ENCODE results near the gene EID3. TPM values are rescaled to one million over a fixed set of nuclear protein-coding genes. Genes with fewer than 3 reads are reported as not detected.

Gene EID3
- total and polyA plus RNA-seq, 2 experiments from 2014 or later = 3.3 to 3.4 TPM

DNA sequence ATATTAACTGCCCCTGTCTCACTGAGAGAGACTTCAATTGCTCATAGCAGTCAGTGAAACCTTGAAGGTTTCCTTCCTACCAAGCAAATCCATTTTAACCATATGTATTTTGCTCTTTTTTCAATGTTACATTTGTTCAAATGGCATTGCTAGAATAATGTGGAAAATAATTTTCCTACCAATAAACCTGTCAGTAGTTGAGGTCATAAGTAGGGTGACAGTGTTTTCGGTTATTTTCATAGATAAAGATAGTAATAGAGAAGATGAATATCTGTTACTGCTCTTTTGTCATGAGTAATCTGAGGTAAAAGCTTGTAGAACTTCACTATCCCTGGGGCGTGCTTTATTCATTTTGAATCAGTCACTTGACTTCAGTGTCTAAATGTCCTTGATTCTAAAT is 32.6 kb downstream of the EID3 start:
- TF ChIP-seq, protein P1, sequence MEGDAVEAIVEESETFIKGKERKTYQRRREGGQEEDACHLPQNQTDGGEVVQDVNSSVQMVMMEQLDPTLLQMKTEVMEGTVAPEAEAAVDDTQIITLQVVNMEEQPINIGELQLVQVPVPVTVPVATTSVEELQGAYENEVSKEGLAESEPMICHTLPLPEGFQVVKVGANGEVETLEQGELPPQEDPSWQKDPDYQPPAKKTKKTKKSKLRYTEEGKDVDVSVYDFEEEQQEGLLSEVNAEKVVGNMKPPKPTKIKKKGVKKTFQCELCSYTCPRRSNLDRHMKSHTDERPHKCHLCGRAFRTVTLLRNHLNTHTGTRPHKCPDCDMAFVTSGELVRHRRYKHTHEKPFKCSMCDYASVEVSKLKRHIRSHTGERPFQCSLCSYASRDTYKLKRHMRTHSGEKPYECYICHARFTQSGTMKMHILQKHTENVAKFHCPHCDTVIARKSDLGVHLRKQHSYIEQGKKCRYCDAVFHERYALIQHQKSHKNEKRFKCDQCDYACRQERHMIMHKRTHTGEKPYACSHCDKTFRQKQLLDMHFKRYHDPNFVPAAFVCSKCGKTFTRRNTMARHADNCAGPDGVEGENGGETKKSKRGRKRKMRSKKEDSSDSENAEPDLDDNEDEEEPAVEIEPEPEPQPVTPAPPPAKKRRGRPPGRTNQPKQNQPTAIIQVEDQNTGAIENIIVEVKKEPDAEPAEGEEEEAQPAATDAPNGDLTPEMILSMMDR (conservative IDR thresholded peaks at IDR 0.05; ENCODE audit: low read depth in 2 of 2) = no peak
- TF ChIP-seq, protein P2, sequence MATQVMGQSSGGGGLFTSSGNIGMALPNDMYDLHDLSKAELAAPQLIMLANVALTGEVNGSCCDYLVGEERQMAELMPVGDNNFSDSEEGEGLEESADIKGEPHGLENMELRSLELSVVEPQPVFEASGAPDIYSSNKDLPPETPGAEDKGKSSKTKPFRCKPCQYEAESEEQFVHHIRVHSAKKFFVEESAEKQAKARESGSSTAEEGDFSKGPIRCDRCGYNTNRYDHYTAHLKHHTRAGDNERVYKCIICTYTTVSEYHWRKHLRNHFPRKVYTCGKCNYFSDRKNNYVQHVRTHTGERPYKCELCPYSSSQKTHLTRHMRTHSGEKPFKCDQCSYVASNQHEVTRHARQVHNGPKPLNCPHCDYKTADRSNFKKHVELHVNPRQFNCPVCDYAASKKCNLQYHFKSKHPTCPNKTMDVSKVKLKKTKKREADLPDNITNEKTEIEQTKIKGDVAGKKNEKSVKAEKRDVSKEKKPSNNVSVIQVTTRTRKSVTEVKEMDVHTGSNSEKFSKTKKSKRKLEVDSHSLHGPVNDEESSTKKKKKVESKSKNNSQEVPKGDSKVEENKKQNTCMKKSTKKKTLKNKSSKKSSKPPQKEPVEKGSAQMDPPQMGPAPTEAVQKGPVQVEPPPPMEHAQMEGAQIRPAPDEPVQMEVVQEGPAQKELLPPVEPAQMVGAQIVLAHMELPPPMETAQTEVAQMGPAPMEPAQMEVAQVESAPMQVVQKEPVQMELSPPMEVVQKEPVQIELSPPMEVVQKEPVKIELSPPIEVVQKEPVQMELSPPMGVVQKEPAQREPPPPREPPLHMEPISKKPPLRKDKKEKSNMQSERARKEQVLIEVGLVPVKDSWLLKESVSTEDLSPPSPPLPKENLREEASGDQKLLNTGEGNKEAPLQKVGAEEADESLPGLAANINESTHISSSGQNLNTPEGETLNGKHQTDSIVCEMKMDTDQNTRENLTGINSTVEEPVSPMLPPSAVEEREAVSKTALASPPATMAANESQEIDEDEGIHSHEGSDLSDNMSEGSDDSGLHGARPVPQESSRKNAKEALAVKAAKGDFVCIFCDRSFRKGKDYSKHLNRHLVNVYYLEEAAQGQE (IDR thresholded peaks at IDR 0.05; ENCODE audit: unreplicated experiment) = no peak
- TF ChIP-seq, protein P3, sequence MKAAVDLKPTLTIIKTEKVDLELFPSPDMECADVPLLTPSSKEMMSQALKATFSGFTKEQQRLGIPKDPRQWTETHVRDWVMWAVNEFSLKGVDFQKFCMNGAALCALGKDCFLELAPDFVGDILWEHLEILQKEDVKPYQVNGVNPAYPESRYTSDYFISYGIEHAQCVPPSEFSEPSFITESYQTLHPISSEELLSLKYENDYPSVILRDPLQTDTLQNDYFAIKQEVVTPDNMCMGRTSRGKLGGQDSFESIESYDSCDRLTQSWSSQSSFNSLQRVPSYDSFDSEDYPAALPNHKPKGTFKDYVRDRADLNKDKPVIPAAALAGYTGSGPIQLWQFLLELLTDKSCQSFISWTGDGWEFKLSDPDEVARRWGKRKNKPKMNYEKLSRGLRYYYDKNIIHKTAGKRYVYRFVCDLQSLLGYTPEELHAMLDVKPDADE (IDR thresholded peaks at IDR 0.05) = no peak
- Histone ChIP-seq H3K4me1 (ENCODE audit: insufficient read depth) (no peaks in the 10 kb centered on the region), H3K4me2 (no peak overlapping the region), H3K79me2 (replicated peaks; ENCODE audit: insufficient read depth) (no peaks in the 10 kb centered on the region), H4K20me1 (replicated peaks; ENCODE audit: insufficient read depth) (0 out of 2 replicates have a peak, but pooled peaks cover 8% of the 10 kb centered on the region), H2AFZ (no peak overlapping the region), H3K9me2 (ENCODE audit: insufficient read depth) (no peaks in the 10 kb centered on the region), H3K36me3 (ENCODE audit: insufficient read depth) (peaks cover 45% of the 10 kb centered on the region), H3K27ac (ENCODE audit: low read depth) (no peak overlapping the region), H3K4me3 (no peak overlapping the region), H3K27me3 (ENCODE audit: insufficient read depth) (no peaks in the 10 kb centered on the region), H3F3A (replicated peaks; ENCODE audit: low read depth) (no peaks in the 10 kb centered on the region)
- Mint-ChIP-seq H3K27ac (no peak overlapping the region), H3K9me3 (no peaks in the 10 kb centered on the region), H3K36me3 (ENCODE audit: low read depth) (peaks cover 65% of the 10 kb centered on the region), H3K4me1 (no peaks in the 10 kb centered on the region; the same call in 2 of the 3 replicates), H3K27me3 (ENCODE audit: insufficient read depth, low read depth, poor library complexity) (peaks cover 1% of the 10 kb centered on the region), H3K4me3 (no peak overlapping the region)
- DNase-seq (ENCODE audit: low spot score) (no peak), ATAC-seq (no peak)

DNA sequence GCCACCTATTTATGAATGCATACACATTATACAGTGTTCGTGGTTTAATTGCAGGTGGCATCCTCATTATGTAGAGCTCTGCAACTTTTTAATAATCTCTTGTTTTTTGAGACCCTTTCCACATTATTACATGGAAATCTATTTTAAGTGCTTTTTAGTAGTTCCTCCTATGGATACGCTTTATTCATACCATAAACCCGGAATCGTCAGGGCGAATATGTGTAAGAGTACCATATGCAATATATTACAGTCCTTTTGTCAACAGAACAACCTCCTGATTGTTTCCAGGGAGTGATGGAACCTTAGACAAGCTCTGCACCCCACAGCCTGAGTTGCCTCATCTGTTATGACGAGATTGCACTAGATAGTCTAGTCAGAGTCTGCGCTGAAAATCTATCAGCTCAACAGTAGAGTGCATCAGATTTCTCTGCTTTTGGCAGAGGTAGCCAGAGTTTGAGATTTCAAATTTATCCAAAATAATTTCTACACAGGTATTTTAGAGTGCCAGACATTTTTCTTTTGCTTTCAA is 33.6 kb downstream of the EID3 start:
- DNase-seq (ENCODE audit: low spot score) (no peak), ATAC-seq (no peak)
- Histone ChIP-seq H3F3A (replicated peaks; ENCODE audit: low read depth) (no peaks in the 10 kb centered on the region), H3K36me3 (ENCODE audit: insufficient read depth) (peaks cover 49% of the 10 kb centered on the region), H3K4me3 (no peak overlapping the region), H4K20me1 (replicated peaks; ENCODE audit: insufficient read depth) (0 out of 2 replicates have a peak, but pooled peaks cover 8% of the 10 kb centered on the region), H3K4me1 (ENCODE audit: insufficient read depth) (no peaks in the 10 kb centered on the region), H3K27me3 (ENCODE audit: insufficient read depth) (no peaks in the 10 kb centered on the region), H3K4me2 (no peak overlapping the region), H3K9me2 (ENCODE audit: insufficient read depth) (no peaks in the 10 kb centered on the region), H2AFZ (no peak overlapping the region), H3K79me2 (replicated peaks; ENCODE audit: insufficient read depth) (no peaks in the 10 kb centered on the region), H3K27ac (ENCODE audit: low read depth) (no peak overlapping the region)
- peaks cover 1% of the 10 kb centered on the region for H3K27me3 Mint-ChIP-seq (ENCODE audit: insufficient read depth, low read depth, poor library complexity)
- no peaks in the 10 kb centered on the region for H3K9me3 Mint-ChIP-seq
- TF ChIP-seq EZH2phosphoT487 (IDR thresholded peaks at IDR 0.05; ENCODE audit: unreplicated experiment) = no peak
- H3K4me1 Mint-ChIP-seq = peaks cover under 1% of the 10 kb centered on the region; the same call in 2 of the 3 replicates
- H3K27ac Mint-ChIP-seq = no peak overlapping the region; the same call in 1 of the 2 replicates
- H3K36me3 Mint-ChIP-seq (ENCODE audit: low read depth) = peaks cover 68% of the 10 kb centered on the region
- H3K4me3 Mint-ChIP-seq = no peak overlapping the region

All from GM23338 (cell line).